ENCODE data around the gene RANBP3.

- no peak for TF ChIP-seq CSRNP3 (CRISPR knock-in tag; IDR thresholded peaks at IDR 0.05)
- TF ChIP-seq, protein P1, sequence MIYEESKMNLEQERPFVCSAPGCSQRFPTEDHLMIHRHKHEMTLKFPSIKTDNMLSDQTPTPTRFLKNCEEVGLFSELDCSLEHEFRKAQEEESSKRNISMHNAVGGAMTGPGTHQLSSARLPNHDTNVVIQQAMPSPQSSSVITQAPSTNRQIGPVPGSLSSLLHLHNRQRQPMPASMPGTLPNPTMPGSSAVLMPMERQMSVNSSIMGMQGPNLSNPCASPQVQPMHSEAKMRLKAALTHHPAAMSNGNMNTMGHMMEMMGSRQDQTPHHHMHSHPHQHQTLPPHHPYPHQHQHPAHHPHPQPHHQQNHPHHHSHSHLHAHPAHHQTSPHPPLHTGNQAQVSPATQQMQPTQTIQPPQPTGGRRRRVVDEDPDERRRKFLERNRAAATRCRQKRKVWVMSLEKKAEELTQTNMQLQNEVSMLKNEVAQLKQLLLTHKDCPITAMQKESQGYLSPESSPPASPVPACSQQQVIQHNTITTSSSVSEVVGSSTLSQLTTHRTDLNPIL (CRISPR knock-in tag; IDR thresholded peaks at IDR 0.05; ENCODE audit: low read depth) = no peak
Observed at GRCh38 chr19:5897189-5897969, 80.6 kb downstream of the RANBP3 start.

Data from SK-N-SH treated with all-trans-retinoic acid at 6 μM for 48 hours (cell line).